ENCODE measurements around the gene EGFL7.

The EGFL7 gene

DNA sequence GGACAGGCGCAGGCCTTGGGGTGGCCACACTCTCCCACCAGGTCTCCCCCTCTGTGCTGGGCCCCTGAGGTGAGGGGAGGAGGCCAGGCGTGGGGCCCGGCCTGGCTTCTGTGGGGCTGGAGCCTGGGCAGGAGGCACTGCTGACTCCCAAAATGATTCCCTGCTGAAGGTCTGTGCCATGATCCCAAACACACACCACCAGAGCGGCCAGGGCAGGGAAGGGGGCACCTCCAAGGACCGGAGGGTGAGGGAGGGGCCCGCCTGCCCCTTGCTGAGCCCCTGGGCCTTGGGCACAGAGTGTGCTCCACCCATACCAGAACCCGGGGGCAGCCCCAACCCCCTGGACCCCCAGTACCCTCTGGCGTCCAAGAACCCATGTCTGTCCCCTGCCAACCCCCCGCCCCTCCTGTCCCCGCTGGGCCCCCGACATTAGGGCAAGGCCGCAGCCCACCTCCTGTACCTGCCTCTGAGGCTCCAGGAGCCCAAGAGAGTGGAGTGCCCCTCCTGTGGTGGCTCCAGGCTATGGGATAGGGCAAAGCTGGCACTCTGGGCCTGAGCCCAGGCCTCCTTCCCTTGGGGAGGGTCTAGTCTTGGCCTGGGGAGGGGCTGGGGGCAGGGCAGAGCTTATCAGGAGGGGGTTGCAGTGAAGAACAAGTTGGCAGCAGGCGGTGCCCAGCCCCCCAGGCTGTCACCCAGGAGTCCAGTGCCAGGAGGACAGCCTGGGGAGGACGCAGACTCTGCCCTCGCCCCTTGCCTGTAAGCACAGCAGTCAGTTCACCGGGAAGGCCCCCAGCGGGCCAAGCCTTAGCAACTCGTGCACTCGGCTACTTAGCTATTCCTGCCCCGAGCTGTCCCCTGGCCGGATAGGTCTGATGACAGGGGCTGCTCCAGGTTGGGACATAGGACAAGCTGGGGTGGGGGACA lies 2.6 kb upstream of the EGFL7 start:
- DNase-seq (ENCODE audit: low read depth in 2 of 2), result no peak

DNA sequence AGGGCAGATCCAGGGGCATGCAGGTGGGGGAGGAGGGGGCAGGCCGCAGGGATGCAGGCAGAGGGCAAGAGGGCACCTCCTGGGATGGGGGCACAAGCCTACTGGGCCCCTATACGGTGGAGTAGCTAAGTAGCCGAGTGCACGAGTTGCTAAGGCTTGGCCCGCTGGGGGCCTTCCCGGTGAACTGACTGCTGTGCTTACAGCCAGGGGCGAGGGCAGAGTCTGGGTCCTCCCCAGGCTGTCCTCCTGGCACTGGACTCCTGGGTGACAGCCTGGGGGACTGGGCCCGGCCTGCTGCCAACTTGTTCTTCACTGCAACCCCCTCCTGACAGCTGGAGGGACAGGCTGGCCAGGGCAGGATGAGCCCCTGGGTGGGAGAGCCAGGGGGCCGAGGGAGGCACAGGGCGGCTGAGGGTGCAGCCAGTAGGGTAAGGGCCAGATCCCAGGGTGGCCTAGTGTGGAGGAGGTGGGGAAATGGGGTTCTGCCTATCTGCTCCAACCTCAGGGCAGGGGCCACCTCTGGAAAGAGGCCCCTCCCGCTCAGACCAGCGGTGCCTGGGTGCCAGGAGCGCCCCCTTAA lies 1.7 kb upstream of the EGFL7 start:
- DNase-seq (ENCODE audit: low read depth in 2 of 2), result no peak

DNA sequence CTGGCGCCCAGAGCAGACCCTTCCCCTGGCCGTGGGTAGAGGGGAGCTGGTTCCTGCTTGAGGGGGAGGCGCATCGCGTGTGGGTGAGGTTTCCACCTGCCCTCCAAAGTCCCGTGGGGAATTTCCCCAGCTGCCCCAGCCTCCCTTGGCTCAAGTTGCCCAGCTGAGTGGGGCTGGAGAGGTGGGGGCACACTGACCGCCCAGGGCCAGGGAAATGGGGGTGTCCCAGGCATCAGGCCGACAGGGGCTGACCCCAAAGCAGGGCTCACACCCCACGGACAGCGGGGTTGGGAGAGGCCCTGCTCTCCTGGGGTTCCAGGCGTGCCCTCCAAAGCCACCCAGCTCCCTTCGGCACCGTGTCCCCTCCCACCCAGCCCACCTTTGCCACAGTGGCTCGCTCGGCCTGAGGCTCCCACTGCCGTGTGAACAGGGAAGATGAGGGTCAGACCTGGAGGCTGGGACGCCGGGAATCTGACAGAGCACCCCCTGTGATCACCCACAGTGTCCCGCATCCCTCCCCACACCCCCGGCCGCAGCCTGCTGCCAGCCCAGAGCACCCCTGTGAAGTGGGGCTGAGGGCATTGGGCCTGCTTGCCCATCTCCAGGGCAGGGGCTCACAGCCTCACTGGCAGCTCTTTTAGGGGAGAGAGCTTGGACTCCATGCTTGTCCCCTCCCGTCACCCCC lies 933 bp upstream of the EGFL7 start:
- no peak for DNase-seq (ENCODE audit: low read depth in 2 of 2)

DNA sequence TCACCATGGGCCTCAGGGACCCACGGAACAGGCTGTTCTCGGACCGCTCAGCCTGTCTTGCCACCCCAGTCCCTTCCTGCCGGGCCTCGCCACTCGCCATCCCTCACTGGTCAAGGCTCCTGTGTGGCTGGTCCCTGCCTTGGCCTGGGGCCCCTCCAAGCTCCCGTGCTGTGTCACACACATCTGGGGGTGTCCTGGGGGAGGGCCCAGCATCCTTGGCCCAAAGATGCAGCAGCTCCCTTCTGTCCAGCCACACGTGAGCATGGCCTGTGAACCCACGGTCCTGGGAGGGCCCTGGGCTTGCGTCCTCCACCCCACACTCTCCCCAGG lies 425 bp upstream of the EGFL7 start:
- no peak for DNase-seq (ENCODE audit: low read depth in 2 of 2)

DNA sequence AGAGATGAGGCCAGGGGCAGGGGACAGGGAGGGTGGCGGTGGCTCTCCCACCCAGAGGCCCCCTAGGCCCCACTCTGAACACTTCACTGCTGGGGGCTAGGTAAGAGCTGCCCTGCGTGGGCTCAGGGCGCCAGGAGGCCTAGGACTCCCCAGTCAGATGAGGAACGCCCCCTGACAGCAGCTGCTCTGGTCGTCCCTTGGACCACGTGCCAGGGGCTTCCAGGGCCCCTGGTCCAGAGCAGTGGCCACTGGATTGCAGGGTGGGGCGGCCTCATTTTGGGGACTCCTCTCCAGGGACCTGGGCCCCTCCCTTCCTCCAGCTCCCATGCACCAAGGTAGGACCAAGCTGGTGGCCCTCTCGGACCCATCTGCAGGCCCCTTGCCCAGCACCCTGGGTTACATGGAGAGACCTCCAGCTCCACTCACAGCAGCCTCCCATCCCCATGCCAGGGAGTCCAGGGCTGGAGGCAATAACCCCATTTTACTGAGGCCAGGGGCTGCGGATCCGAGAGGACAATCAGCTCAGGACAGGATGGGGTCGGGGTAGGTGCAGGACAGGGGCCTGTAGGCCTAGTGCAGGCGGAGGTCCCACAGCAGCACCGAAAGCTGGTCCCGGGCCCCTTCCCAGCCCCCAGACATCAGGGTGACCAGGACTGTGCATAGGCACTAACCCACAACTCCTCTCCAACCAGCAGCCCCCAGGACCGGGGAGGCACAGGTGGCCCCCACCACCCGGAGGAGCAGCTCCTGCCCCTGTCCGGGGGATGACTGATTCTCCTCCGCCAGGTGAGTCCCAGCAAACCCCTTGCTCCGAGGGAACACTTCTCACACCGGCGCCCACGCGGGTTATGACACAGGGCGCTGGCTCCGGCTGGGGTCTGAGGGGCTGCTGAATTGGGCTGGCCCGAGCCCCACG lies 1.5 kb downstream of the EGFL7 start:
- no peak for DNase-seq (ENCODE audit: low read depth in 2 of 2)

DNA sequence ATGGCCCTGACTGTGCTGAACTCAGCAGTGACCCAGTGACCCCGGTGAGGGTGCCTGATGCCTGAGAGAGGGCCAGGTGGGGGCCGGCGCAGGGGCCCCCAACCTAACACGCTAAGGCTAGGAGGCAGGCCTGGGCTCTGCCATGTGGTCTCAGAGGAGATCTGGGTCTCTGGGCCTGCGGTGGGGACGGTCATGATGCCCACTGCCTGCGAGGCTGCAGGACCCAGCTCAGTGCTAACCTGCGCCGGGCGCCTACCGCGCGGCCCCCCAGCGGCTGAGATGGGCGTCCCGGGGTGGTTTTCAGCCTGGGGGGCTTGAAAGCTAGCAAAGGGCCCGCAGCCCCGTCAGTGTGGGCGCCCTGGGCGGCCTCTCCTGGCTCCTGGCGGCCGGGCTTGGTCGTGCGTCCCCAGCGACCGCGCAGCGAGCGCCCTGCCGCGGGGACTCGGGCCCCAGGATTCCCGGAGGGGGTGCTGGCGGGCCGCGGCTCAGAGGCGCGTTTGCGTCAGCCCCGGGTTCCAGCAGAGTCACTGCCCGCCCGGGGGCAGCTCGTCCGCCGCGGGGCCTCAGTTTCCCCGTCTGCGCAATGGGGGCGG lies 2.5 kb downstream of the EGFL7 start:
- DNase-seq (ENCODE audit: low read depth in 2 of 2), result peak in 1 of 2 donors; percentile 33

DNA sequence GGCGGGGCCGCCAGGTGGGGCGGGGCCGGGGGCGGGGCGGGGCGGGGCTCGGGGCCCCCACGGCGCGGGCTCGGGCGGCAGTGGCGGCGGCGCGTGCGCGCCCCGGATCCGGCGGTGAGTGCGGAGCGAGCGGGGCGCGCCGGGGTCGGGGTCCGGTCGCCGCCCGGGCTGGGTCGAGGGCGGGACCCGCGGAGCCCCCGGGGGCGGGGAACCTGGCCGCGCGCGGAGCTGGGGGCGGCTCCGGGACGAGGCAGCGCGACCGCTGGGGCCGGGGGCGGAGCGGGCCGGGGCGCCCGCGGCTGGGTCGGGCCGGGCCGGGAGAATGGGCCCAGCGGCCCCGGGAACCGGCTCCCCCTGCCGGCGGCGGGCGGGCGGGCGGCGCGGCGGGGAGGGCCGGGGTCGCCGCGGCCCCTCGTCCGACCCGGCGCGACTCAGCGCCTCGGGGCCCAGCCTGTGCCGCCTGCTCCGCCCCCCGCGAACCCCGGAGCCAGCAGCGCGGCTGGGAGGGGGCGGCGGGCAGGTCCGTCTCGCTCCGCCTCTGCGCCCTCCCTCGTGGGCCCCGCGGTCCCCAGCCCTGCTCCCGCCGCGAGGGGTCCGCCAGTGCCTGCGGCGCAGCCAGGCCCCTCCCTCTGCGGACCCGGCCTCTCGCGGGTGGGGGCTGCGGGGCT lies 3.1 kb downstream of the EGFL7 start:
- peak in 1 of 2 donors; percentile 31 for DNase-seq (ENCODE audit: low read depth in 2 of 2)

DNA sequence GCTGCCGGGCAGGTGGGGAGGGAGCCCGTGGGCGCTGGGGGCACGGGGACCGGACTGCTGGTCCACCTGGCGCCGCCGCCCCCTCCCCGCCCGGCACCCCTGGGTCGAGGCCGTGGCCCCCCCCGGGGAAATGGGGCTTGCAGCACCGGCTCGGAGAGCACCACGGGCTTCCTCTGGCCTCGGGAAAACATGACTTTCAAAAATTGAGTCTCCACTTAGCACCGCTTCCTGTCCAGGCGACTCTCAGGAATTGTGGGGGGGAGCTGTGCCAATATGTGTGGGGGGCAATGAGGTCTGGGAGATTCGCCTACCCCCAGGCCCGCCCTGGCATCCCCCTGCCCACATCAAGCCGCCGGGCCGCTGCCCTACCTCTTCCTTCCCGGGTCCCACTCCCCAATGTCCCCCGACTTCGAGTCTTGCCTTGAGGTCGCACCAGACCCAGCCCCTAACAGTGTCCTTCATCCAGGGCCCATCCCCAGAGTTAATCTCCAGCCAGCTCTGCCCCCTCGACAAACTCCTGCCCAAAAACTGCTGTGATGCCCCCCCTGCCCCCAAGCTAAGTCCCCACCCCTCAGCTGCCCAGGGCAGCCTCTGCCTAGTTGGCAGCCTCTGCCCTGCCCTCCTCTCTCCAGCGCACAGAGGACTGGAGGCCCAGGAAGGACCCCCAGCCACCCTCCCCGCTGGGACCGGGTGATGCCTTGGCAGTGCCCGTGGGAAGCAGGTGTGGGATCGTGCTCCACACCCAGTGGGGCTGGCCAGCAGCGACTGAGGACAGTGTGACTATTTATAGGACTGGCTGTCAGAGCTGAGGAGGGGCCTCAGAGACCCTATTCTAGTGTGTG lies 3.9 kb downstream of the EGFL7 start:
- DNase-seq (ENCODE audit: low read depth in 2 of 2), result no peak

DNA sequence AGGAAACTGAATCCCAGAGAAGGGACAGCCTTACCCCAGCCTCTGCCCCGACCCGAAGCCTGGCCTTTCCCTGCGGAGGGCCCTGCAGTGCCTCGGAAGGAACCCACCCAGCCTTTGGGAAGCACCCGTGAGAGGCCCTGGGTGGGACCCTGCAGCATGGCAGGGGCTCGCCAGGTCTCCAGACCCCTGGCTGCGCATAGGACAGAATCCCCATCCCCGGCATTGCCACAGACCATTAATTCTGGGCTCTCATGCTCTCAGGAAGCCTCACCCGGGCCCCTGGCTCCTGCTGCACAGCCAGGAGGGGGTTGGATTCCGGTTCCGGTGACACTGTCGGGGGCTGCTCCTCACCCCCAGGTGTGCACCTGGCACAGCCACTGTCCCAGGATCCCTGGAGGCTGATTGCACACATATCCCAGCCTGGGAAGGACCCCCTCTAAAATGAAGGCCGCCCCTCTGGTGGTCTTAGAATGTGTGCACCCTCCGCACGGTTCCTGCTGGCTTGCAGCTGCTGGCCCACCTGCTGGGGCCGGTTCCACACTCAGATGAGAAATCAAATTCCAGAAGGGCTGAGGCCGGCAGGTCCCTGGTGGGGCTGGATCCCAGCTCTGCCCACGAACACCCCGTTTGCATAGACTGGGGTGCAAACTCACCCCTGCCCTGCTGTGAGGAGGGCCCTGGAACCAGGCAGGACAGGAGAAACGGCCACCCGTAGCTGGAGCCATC lies 4.7 kb downstream of the EGFL7 start:
- no peak for DNase-seq (ENCODE audit: low read depth in 2 of 2)

DNA sequence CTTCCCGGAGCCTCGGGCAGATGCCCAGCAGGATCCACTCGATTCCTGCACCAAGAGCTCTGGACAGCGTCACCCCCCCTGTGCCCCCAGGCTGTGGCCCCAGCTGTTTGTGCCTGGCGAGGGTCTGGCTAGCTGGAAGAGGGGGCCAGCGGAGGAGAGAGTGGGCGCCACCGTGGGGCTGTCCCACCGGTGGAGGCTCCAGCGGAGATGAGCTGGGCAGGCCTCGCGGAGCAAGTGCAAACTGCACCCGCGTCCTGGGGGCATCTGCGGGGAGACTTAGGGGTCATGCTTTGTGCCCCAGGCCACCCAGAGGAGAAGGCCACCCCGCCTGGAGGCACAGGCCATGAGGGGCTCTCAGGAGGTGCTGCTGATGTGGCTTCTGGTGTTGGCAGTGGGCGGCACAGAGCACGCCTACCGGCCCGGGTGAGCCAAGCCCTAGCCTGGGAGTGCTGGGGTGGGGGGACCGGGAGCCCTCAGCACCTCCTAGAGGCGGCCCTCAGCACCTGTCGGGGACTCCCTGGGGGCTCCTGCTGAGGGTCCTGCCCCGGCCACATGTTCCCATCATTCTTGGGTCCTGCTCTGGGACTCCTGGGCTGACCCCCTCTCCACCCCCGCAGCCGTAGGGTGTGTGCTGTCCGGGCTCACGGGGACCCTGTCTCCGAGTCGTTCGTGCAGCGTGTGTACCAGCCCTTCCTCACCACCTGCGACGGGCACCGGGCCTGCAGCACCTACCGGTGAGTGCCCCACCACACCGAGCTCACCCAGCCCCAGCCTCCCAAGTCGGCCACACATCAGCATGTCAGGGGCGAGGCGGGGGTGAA lies 5.4 kb downstream of the EGFL7 start:
- DNase-seq (ENCODE audit: low read depth in 2 of 2), result no peak

DNA sequence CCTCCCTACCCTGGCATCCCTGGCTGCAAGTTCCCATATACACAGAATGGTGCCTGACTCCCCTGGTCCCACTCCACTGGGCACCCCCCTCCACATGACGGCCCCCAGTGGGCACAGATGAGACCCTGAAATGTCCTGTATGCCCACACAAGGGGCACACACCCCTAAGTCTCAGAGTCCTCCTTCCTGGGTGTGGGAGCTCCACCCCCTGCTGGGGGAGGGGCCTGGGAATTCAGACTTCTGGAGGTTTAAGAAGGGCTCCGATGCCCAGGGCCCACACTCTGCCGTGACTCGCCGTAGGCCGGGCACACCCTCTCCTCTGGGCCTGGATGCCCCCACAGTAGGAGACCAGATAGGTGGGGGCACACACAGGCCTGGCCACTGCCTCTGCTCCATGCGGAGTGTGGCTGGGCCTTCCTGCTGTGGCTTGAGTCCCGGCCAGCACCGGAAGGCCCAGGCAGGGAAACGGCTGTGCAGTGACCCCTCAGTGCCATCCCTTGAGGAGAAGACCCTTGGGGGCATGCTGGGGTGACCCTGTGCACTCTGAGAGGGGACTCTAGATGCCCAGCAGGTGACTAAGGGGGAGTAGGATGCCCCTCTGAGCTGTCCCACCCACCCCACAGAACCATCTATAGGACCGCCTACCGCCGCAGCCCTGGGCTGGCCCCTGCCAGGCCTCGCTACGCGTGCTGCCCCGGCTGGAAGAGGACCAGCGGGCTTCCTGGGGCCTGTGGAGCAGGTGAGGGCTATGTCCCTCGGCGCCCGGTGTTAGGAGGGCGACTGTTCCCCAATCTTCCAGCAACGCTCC lies 6.5 kb downstream of the EGFL7 start:
- no peak for DNase-seq (ENCODE audit: low read depth in 2 of 2)

DNA sequence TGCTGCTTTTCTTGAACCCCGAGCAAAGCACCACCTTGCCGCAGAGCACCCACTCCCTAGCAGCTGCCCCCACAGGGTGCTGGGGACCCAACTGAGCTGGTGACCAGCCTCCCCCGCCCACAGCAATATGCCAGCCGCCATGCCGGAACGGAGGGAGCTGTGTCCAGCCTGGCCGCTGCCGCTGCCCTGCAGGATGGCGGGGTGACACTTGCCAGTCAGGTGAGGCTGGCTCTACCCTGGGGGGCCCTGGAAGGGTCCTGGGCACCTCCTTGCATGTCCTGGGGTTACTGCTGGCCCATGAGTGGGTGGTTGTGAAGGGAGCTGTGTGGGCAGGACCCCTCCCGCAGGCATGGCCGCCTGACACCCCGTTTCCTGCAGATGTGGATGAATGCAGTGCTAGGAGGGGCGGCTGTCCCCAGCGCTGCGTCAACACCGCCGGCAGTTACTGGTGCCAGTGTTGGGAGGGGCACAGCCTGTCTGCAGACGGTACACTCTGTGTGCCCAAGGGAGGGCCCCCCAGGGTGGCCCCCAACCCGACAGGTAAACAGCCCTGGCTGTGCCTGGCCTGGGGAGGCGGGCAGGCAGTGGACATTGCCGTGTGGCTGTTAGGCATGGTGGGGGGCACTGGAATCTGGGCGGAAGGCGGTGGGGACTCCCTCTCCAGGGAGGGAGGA lies 7.2 kb downstream of the EGFL7 start:
- no peak for DNase-seq (ENCODE audit: low read depth in 2 of 2)

DNA sequence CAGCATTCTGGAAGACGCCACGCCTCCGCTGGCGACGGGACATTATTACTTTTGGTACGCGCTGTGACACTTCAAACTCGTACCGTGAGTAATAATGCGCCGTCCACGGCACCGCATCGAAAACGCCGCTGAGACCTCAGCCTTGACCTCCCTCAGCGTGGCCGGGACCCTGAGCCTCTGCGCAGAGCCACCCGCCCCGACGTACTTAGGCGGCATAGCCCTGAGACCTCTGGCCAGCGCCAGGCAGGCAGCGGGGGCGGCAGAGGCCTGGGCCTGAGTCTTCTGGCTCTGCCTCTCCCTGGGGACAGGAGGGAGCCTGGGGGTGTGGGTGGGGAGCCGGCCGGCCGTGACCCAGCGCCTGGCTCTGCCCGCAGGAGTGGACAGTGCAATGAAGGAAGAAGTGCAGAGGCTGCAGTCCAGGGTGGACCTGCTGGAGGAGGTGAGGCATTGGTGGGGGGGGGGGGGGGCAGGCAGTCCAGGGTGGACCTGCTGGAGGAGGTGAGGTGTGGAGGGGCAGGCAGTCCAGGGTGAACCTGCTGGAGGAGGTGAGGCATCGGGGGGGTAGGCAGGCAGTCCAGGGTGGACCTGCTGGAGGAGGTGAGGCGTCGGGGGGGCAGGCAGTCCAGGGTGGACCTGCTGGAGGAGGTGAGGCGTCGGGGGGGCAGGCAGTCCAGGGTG lies 8.0 kb downstream of the EGFL7 start:
- no peak for DNase-seq (ENCODE audit: low read depth in 2 of 2)

DNA sequence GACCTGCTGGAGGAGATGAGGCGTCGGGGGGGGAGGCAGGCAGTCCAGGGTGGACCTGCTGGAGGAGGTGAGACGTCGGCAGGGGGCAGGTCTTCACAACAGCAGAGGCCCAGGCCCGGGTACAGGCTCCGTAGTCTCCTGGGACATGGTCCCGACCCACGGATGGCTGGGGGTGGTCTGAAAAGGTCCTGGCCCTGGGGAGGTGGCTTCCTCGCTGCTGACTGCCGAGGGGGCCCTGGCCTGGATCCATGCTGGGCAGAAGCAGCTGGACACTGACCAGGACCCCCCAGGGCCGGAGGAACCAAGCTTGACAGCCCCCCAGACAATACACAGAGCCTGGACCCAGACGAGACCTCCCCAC lies 8.5 kb downstream of the EGFL7 start:
- DNase-seq (ENCODE audit: low read depth in 2 of 2), result no peak

DNA sequence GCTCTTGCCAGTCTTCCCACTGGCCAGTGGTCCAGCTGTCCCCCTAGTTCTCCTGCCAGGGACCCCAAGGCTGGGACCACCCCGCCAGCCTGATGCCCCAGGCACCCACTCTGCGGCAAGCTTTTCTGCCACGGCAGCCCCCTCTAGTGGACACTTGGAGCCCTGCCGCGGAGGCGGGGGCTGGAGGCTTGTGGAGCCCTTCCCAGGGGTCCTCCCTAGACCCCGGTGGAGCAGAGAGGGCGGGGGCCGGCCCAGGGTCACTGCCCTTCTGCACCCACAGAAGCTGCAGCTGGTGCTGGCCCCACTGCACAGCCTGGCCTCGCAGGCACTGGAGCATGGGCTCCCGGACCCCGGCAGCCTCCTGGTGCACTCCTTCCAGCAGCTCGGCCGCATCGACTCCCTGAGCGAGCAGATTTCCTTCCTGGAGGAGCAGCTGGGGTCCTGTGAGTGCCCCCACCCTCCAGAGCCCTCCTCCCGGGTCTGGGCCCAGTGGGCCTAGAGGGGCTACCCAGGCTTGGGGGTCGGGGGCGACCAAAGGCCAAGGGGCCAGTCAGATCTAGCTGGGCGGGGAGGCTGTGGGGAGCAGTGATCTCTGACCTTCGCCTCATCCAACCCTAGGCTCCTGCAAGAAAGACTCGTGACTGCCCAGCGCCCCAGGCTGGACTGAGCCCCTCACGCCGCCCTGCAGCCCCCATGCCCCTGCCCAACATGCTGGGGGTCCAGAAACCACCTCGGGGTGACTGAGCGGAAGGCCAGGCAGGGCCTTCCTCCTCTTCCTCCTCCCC lies 9.1 kb downstream of the EGFL7 start:
- DNase-seq (ENCODE audit: low read depth in 2 of 2), result peak; percentile 30 to 35
